GM18499 (cell line): ENCODE data around the gene PRR18.

Source experiments
- ATAC-seq: cut with Tn5 transposase; IDR thresholded peaks from one replicate; pipeline ENCODE4 v1.9.1; 2021; ENCODE audit warnings: moderate number of reproducible peaks; ENCODE audit not compliant: insufficient read depth, unreplicated experiment

The PRR18 gene

GRCh38 chr6:166334878-166335277 lies 26.7 kb upstream of the PRR18 start:
- ATAC-seq, result no peak

GRCh38 chr6:166333172-166333995 lies 25.2 kb upstream of the PRR18 start:
- ATAC-seq, result no peak

GRCh38 chr6:166331503-166332415 lies 23.6 kb upstream of the PRR18 start:
- no peak for ATAC-seq

GRCh38 chr6:166330612-166331011 lies 22.4 kb upstream of the PRR18 start:
- no peak for ATAC-seq

GRCh38 chr6:166325383-166326042 lies 17.3 kb upstream of the PRR18 start:
- peak; percentile 45 for ATAC-seq

- no peak for ATAC-seq
These were observed 15.2 kb upstream of the PRR18 start for GRCh38 chr6:166323395-166323794.

- ATAC-seq, result no peak
These were observed 10.7 kb upstream of the PRR18 start for GRCh38 chr6:166318649-166319600.

GRCh38 chr6:166318227-166318626 lies 10.0 kb upstream of the PRR18 start:
- no peak for ATAC-seq

GRCh38 chr6:166317261-166318212 lies 9.3 kb upstream of the PRR18 start:
- no peak for ATAC-seq

- ATAC-seq, result no peak
These were observed 7.2 kb upstream of the PRR18 start for GRCh38 chr6:166315436-166315835.

GRCh38 chr6:166314454-166314853 lies 6.3 kb upstream of the PRR18 start:
- ATAC-seq, result no peak

- ATAC-seq, result no peak
These were observed 5.3 kb upstream of the PRR18 start for GRCh38 chr6:166313255-166314070.

- no peak for ATAC-seq
These were observed 4.6 kb upstream of the PRR18 start for GRCh38 chr6:166312832-166313231.

GRCh38 chr6:166310634-166311033 lies 2.4 kb upstream of the PRR18 start:
- ATAC-seq, result no peak

- no peak for ATAC-seq
These were observed 1.8 kb upstream of the PRR18 start for GRCh38 chr6:166309977-166310376.

- no peak for ATAC-seq
These were observed 787 bp upstream of the PRR18 start for GRCh38 chr6:166308769-166309589.
